ENCODE measurements around the gene SLC8B1.

The SLC8B1 gene

GRCh38 chr12:113334786-113335539 is at the start of gene SLC8B1:
SLC8B1 (minus strand) TSS chr12:113335109; CDS start chr12:113332878, 2,231 bp downstream.
- DNase-seq, result peak; percentile 59

- no peak for DNase-seq
Observed at GRCh38 chr12:113382206-113382605, 47.3 kb upstream of the SLC8B1 start.

GRCh38 chr12:113381220-113381619 is 46.3 kb upstream of the SLC8B1 start:
- peak; percentile 67 for DNase-seq

GRCh38 chr12:113378291-113378690 is 43.4 kb upstream of the SLC8B1 start:
- no peak for DNase-seq

GRCh38 chr12:113374823-113375428 is 40.0 kb upstream of the SLC8B1 start:
- DNase-seq, result no peak

- peak; percentile 30 for DNase-seq
Observed at GRCh38 chr12:113373969-113374368, 39.1 kb upstream of the SLC8B1 start.

- DNase-seq, result no peak
Observed at GRCh38 chr12:113373440-113373839, 38.5 kb upstream of the SLC8B1 start.

- DNase-seq, result no peak
Observed at GRCh38 chr12:113372371-113372770, 37.5 kb upstream of the SLC8B1 start.

- DNase-seq, result no peak
Observed at GRCh38 chr12:113371808-113372207, 36.9 kb upstream of the SLC8B1 start.

- no peak for DNase-seq
Observed at GRCh38 chr12:113370923-113371682, 36.2 kb upstream of the SLC8B1 start.

GRCh38 chr12:113369391-113369985 is 34.6 kb upstream of the SLC8B1 start:
- no peak for DNase-seq

- DNase-seq, result no peak
Observed at GRCh38 chr12:113368331-113368730, 33.4 kb upstream of the SLC8B1 start.

GRCh38 chr12:113366827-113367226 is 31.9 kb upstream of the SLC8B1 start:
- no peak for DNase-seq

GRCh38 chr12:113365639-113366395 is 30.9 kb upstream of the SLC8B1 start:
- DNase-seq, result no peak

- no peak for DNase-seq
Observed at GRCh38 chr12:113364698-113365097, 29.8 kb upstream of the SLC8B1 start.

- DNase-seq, result no peak
Observed at GRCh38 chr12:113361574-113362370, 26.9 kb upstream of the SLC8B1 start.

- DNase-seq, result no peak
Observed at GRCh38 chr12:113359939-113360748, 25.2 kb upstream of the SLC8B1 start.

- DNase-seq, result no peak
Observed at GRCh38 chr12:113359133-113359938, 24.4 kb upstream of the SLC8B1 start.

GRCh38 chr12:113358381-113359132 is 23.6 kb upstream of the SLC8B1 start, which contains the start of gene PLBD2:
PLBD2 (plus strand) TSS chr12:113358587; CDS start chr12:113358601, 14 bp downstream.
- peak; percentile 86 for DNase-seq
